ENCODE measurements around the gene MPIG6B.

DNA sequence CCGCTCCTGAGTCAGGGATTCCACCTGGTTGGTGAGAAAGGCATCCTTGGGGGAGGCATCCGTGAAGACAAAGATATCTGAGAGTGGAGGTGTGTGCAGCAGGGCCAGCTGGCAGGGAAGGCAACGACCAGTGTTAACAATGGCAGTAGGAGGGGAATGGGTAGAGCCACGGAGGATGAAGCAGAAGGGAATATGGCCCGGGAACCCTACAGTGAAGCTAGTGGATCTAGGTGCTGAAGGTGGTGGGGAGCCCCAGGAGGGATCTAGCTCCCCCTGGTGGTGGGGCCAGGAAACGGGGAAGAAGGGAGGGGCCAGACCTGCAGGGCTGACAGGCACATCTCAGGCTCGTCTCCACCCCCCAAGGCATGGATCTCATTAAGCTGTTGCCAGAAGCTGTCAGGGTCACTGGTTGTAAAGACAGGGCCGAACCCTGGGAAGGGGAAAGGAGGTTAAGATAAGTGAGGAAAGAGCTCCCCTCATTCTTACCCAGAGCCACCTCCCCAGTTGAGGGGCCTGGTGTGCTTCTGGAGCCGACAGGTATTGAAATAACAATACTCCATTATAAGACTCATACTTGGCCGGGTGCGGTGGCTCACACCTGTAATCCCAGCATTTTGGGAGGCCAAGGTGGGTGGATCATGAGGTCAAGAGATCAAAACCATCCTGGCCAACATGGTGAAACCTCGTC, 46.7 kb downstream of the MPIG6B start:
- TF ChIP-seq, protein P1, sequence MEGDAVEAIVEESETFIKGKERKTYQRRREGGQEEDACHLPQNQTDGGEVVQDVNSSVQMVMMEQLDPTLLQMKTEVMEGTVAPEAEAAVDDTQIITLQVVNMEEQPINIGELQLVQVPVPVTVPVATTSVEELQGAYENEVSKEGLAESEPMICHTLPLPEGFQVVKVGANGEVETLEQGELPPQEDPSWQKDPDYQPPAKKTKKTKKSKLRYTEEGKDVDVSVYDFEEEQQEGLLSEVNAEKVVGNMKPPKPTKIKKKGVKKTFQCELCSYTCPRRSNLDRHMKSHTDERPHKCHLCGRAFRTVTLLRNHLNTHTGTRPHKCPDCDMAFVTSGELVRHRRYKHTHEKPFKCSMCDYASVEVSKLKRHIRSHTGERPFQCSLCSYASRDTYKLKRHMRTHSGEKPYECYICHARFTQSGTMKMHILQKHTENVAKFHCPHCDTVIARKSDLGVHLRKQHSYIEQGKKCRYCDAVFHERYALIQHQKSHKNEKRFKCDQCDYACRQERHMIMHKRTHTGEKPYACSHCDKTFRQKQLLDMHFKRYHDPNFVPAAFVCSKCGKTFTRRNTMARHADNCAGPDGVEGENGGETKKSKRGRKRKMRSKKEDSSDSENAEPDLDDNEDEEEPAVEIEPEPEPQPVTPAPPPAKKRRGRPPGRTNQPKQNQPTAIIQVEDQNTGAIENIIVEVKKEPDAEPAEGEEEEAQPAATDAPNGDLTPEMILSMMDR (IDR thresholded peaks at IDR 0.05) = peak; percentile 54
- TF ChIP-seq POLR2A (IDR thresholded peaks at IDR 0.05; ENCODE audit: low read length) (no peak), REST (IDR thresholded peaks at IDR 0.05) (no peak), HDAC2 (IDR thresholded peaks at IDR 0.05) (no peak), RAD21 (conservative IDR thresholded peaks at IDR 0.05 in 1 of 2, IDR thresholded peaks at IDR 0.05 in 1 of 2) (peak; percentile 51 to 61), ELK1 (IDR thresholded peaks at IDR 0.05; ENCODE audit: low read depth, low read length) (no peak)
